Spleen (tissue), 7 donors: ENCODE measurements around the gene PPIL1.
A peak's percentile ranks its signal among the peaks of the same experiment; 100 is the strongest.

Experiments used
- POLR2A ChIP-seq, 3 donors: fragments of 450-650 bp; IDR thresholded peaks; one replicate each; pipeline ENCODE4 v1.5.1; 2017; ENCODE audit warnings: antibody characterized with exemption in 3 of 3, mild to moderate bottlenecking in 1 of 3
- POLR2AphosphoS5 ChIP-seq, 3 donors: sonication (generic); formaldehyde crosslinking; IDR thresholded peaks; one replicate each; pipeline ENCODE4 v1.5.1; 2017; ENCODE audit warnings: antibody characterized with exemption in 3 of 3
- TF ChIP-seq, protein P1 (sequence below), 11 experiments: fragments of 200-600 bp in 7 of 11; fragments of 450-650 bp in 4 of 11; sonication (generic) in 4 of 11; IDR thresholded peaks in 8 of 11; conservative IDR thresholded peaks in 3 of 11; 1 replicate in 7 of 11; 2 replicates in 4 of 11; pipeline versions ENCODE4 v1.4.0 to v1.8.0; 2016 to 2021; ENCODE audit warnings: antibody characterized with exemption in 11 of 11, inconsistent platforms in 4 of 11, mild to moderate bottlenecking in 1 of 11
- donor health status: DM: no; HTN: no; CAD: no; lungs with moderate emphysema.
- donor health status: DM: no; HTN: no; CAD: no.
- donor health status: DM: no; HTN: no; CAD: no.

DNA sequence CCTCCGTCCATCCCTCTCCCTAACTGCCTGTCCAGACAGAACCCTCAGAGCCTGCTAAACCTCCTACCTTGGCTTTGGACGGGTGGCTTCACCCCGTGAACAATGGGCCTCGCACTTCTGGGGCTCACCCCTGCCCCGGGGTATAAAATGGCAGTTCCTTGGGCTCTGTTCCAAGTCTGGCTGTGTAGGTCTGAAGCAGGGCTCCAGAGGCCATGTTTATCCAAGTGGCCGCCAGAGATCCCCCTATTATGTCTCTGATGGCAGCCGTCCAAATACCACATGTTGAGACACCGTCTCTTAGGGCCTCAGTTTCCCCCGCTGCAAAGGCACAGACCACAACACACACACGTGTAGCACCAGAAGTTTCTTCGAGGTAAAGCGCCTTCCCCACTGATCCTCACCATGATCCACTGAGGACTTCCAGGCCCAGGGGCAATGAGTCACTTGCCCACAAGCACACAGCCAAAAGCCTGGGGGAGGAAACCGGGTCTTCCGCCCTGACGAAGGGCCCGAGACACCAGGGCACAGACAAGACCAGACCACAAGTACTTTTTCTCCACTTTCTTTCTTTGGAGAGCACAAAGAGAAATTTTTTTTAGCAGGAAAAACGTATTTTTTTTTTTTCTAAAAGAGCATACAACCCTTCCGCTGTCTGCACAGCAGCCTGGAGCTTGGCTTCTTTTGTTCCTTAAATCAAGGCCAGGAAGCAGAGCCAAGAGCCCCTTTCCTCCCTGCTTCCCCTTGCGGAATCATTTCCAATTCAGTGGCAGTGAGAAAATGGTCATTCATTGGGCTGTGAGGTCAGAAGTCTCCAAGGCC lies 47.1 kb downstream of the PPIL1 start:
- TF ChIP-seq POLR2AphosphoS5 (IDR thresholded peaks at IDR 0.05) (peak in 2 of 3 donors; percentile 50 to 69), POLR2A (IDR thresholded peaks at IDR 0.05) (no peak)
- TF ChIP-seq, protein P1, sequence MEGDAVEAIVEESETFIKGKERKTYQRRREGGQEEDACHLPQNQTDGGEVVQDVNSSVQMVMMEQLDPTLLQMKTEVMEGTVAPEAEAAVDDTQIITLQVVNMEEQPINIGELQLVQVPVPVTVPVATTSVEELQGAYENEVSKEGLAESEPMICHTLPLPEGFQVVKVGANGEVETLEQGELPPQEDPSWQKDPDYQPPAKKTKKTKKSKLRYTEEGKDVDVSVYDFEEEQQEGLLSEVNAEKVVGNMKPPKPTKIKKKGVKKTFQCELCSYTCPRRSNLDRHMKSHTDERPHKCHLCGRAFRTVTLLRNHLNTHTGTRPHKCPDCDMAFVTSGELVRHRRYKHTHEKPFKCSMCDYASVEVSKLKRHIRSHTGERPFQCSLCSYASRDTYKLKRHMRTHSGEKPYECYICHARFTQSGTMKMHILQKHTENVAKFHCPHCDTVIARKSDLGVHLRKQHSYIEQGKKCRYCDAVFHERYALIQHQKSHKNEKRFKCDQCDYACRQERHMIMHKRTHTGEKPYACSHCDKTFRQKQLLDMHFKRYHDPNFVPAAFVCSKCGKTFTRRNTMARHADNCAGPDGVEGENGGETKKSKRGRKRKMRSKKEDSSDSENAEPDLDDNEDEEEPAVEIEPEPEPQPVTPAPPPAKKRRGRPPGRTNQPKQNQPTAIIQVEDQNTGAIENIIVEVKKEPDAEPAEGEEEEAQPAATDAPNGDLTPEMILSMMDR (IDR thresholded peaks at IDR 0.05 in 8 of 11, conservative IDR thresholded peaks at IDR 0.05 in 3 of 11) = no peak
